T-helper 1 cell treated with Interleukin-12 subunit alpha and Interleukin-12 subunit beta and Interleukin-4 antibody, amounts not matched to agents 30 ng/mL and 1 ng/mL, for 36 hours (primary cell): ENCODE data around the gene WNT9B. TPM values are rescaled to one million over a fixed set of nuclear protein-coding genes. Genes with fewer than 3 reads are reported as not detected.

Experiments used
- intact Hi-C: fragments of 100-400 bp; cut with micrococcal nuclease; formaldehyde crosslinking; loops from one replicate; pipeline ENCODE4 v1.15.1; 2024
- total RNA-seq: library from RNA; stranded (reverse); gene quantifications from 2 replicates; pipeline ENCODE4 v1.2.3, GENCODE V29; 2022

The WNT9B gene
- total RNA-seq, 1 donor from 2014 or later = not detected

DNA sequence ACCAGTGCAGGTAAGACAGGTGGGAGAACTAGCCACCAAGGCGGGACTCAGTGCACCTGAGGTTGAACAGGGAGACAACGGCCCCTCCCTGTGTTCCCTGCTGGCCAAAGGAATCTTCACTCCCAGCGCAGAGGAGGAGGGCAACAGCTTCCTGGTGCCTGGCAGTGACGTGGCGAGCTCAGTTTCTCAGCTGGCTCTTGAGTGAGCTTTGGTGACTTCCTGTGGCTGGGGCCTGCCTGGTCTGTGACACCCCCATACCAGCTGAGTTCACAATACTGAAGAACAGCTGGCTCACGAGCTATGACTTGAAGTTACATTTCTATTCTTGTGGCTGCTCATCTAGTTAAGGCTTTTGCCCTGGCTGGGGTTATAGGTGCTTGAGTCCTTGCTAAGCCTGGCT, 26.1 kb downstream of the WNT9B start:
- intact Hi-C loops = no loop called here

GRCh38 chr17:46878055-46878454, 26.7 kb downstream of the WNT9B start:
- intact Hi-C loops = no loop called here

DNA sequence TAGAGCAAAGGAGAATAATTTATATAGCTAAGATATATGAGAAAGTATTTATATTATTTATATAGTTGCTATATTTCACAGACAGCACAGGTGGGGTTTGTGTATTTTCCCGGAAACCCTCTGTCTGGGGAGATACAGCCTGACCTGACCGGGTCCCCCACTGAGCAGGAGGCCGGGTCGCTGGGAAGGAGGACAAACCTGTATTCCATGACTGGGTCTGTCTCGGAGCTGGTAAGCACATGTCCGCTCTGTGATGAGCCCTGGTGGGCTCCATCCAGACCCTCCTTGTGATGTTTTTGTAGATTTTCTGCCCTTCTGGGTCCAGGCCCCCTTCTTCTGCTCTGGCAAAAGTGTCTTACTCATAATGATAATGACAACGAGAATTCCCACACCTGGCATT, 27.7 kb downstream of the WNT9B start:
- intact Hi-C loops = no loop called here

GRCh38 chr17:46881015-46881414, 29.6 kb downstream of the WNT9B start:
- intact Hi-C loops = no loop called here

GRCh38 chr17:46882666-46883065, 31.3 kb downstream of the WNT9B start:
- intact Hi-C loops = no loop called here

GRCh38 chr17:46883871-46884520, 32.6 kb downstream of the WNT9B start:
- intact Hi-C loops = no loop called here

- intact Hi-C loops = no loop called here
These were observed 33.2 kb downstream of the WNT9B start for GRCh38 chr17:46884552-46884951.

- intact Hi-C loops = no loop called here
These were observed 34.3 kb downstream of the WNT9B start for GRCh38 chr17:46885415-46886309.

- intact Hi-C loops = no loop called here
These were observed 34.9 kb downstream of the WNT9B start for GRCh38 chr17:46886310-46886663.

- intact Hi-C loops = no loop called here
These were observed 36.3 kb downstream of the WNT9B start for GRCh38 chr17:46887717-46888116.

DNA sequence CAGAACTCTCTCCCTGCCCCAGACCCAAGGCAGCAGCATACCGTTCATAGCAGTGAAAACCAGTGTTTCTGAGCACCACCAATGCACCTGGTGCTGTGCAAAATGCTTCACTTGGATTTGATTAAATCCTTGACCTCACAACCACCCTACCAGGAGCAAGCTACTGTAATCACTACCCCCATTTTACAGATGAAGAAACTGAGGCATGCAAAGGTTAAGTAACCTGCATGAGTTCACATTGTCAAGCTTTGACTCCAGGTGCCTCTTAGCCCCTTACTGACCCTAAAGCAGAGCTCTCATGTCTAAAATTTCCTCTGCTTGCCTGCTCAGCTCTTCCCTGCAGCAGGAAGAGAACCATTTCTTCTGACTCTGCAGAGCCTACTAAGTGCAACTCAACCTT, 37.3 kb downstream of the WNT9B start:
- intact Hi-C loops = no loop called here

- intact Hi-C loops = no loop called here
These were observed 38.1 kb downstream of the WNT9B start for GRCh38 chr17:46889519-46889918.

GRCh38 chr17:46889992-46890564, 38.7 kb downstream of the WNT9B start:
- intact Hi-C loops = no loop called here

DNA sequence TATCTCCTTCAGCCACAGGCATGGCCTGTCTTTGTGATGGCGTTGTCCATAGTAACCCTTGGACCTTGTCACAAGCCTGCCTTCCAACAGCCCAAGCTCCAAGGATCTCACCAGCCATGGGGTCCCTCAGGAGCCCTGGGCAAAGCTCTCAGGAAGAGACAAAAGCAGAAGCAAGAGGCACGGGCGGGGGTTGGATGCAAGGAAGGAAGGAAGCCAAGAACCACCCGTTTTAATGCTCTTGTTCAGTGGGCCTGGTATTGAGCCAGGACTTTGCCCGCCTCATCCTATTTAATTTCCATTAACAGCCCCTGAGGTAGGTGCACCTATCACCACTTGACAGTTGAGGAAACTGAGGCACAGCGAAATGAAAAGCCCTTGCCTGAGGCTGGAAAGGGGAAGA, 39.3 kb downstream of the WNT9B start:
- intact Hi-C loops = no loop called here

- intact Hi-C loops = no loop called here
These were observed 40.9 kb downstream of the WNT9B start for GRCh38 chr17:46892192-46892703.

GRCh38 chr17:46894024-46894423, 42.6 kb downstream of the WNT9B start:
- intact Hi-C loops = no loop called here

GRCh38 chr17:46894476-46895151, 43.2 kb downstream of the WNT9B start:
- intact Hi-C loops = no loop called here

GRCh38 chr17:46895171-46895570, 43.8 kb downstream of the WNT9B start:
- intact Hi-C loops = no loop called here

GRCh38 chr17:46896991-46897390, 45.6 kb downstream of the WNT9B start:
- intact Hi-C loops = no loop called here

- intact Hi-C loops = no loop called here
These were observed 47.0 kb downstream of the WNT9B start for GRCh38 chr17:46898364-46898763.

- intact Hi-C loops = no loop called here
These were observed 47.5 kb downstream of the WNT9B start for GRCh38 chr17:46898860-46899259.

DNA sequence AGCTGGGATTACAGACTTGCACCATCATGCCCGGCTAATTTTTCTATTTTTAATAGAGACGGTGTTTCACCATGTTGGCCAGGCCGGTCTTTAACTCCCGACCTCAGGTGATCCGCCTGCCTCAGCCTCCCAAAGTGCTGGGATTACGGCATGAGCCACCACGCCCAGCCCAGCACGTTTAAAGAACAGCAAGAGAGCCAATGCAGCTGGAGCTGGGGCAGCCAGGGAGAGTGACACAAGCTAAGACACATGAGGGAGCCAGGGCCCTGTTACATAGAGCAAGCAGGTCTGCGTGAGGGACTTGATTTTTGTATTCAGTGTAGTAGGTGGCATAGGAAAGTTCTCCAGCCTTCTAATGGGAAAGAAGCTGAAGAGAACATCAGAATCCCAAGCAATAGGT, 49.9 kb downstream of the WNT9B start:
- intact Hi-C loops = no loop called here
